ENCODE results near the gene COLEC11. TPM values are rescaled to one million over a fixed set of nuclear protein-coding genes. Genes with fewer than 3 reads are reported as not detected.

COLEC11 gene
- total and polyA plus RNA-seq, 10 of the 15 experiments (the other 5 are each of a cell fraction or from before 2014, with no cell fraction given): 0.08 to 0.74 (median 0.14) TPM; not detected in 4

DNA sequence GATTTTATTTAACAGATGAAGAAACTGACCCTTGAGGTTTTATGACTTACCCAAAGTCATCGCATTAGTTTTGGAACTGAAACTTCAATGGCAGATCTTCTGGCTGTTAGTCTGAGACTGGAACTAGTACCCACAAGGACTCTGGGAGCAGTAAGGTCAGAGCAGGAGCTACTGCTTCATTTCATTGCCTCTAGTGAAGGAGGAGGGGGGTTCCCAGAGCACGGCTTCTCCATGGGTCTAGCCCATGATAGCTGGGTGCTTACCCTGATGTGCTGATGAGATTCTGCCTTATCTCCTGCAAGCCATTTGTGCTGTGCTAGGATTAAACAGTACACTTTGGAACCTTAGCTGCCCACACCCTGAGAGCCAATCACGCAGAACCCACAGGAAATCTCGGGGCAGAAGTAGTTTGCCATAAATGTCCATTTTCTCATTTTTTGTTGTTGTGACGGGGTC, 31.4 kb upstream of the COLEC11 start:
- peaks cover 0 to 3% of the 10 kb centered on the region in 2 experiments; a peak in 1 of 4 replicates for H3K36me3 ChIP-seq (ENCODE audit: control insufficient read depth in 2 of 2, insufficient read depth in 2 of 2, low read length in 1 of 2)
- no TSS peak for BruUV-seq (replicated peaks)
- H3K27ac ChIP-seq (ENCODE audit: control insufficient read depth, insufficient read depth): peak overlapping the region; percentile 82
- peaks cover 25% of the 10 kb centered on the region for H3K4me1 ChIP-seq (ENCODE audit: control insufficient read depth, insufficient read depth, low read length)
- peak overlapping the region; percentile 41; the same call in 1 of the 2 replicates for H3K4me3 ChIP-seq
- DNase-seq (ENCODE audit: low read depth, low spot score) (peak; percentile 62), ATAC-seq (peak; percentile 76), FAIRE-seq (peak; percentile 80)
- H3K4me2 ChIP-seq (ENCODE audit: control insufficient read depth, insufficient read depth): peak overlapping the region; percentile 32
- intact Hi-C loops (cut with micrococcal nuclease; ENCODE audit: unreplicated experiment): loop anchor here (1.0 kb wide), 1 partner anchor 12 kb away; the partner anchor contains the start of gene RPS7
- WGBS (ENCODE audit: insufficient coverage, insufficient replicate concordance, low lambda C conversion rate, missing lambda C conversion rate): 1% methylated on average over 5 of the region's 5 CpGs
- no peaks in the 10 kb centered on the region; the same call in 2 of the 3 replicates for H3K9me3 ChIP-seq (replicated peaks; ENCODE audit: control insufficient read depth, insufficient read depth, low read length)
- no peaks in the 10 kb centered on the region for H4K20me1 ChIP-seq (ENCODE audit: control insufficient read depth, insufficient read depth)
- ChIA-PET POLR2A (interaction anchor here (0.7 to 2.5 kb wide), 4 partner anchors 10 to 15 kb away, joined by 3 to 11 read pairs (median 4); no protein-coding TSS in a partner anchor), CTCF (interaction anchor here (1.0 to 2.0 kb wide), 2 partner anchors 10 to 101 kb away, joined by 3 to 14 read pairs; no protein-coding TSS in a partner anchor), RAD21 (ENCODE audit: unreplicated experiment) (interaction anchor here (0.7 to 2.3 kb wide), 5 partner anchors 9 to 88 kb away, joined by 3 to 14 read pairs (median 6); no protein-coding TSS in a partner anchor), SMC1A (ENCODE audit: uncharacterized antibody, unreplicated experiment) (interaction anchor here (0.7 to 1.4 kb wide), 6 partner anchors 10 to 88 kb away, joined by 3 to 5 read pairs (median 4); partner anchors contain the start of gene ADI1)
- peak overlapping the region; percentile 36 for H3K9ac ChIP-seq (ENCODE audit: control insufficient read depth, insufficient read depth, low read length)
- in situ Hi-C loops (cut with MboI): no loop called here
- peak overlapping the region; percentile 58 for H2AFZ ChIP-seq (ENCODE audit: control insufficient read depth, low read depth, low read length)
- H3K79me2 ChIP-seq (ENCODE audit: control insufficient read depth, insufficient read depth, low read length): peaks cover 4% of the 10 kb centered on the region
- H3K27me3 ChIP-seq (replicated peaks in 1 of 2; ENCODE audit: control insufficient read depth in 2 of 2, insufficient read depth in 2 of 2, low read length in 1 of 2): no peaks in the 10 kb centered on the region
- TF ChIP-seq, protein P1, sequence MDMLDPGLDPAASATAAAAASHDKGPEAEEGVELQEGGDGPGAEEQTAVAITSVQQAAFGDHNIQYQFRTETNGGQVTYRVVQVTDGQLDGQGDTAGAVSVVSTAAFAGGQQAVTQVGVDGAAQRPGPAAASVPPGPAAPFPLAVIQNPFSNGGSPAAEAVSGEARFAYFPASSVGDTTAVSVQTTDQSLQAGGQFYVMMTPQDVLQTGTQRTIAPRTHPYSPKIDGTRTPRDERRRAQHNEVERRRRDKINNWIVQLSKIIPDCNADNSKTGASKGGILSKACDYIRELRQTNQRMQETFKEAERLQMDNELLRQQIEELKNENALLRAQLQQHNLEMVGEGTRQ (IDR thresholded peaks at IDR 0.05; ENCODE audit: borderline replicate concordance, low read depth, low read length): no peak
- peak; percentile 2; the same call in 1 of the 2 replicates for TF ChIP-seq YY1 (IDR thresholded peaks at IDR 0.05; ENCODE audit: low read depth, low read length)
- peak in 1 of 2 experiments; percentile 69; a peak in 1 of 4 replicates for TF ChIP-seq SRF (IDR thresholded peaks at IDR 0.05; ENCODE audit: low read depth in 2 of 2, low read length in 2 of 2)
- TF ChIP-seq, protein P2, sequence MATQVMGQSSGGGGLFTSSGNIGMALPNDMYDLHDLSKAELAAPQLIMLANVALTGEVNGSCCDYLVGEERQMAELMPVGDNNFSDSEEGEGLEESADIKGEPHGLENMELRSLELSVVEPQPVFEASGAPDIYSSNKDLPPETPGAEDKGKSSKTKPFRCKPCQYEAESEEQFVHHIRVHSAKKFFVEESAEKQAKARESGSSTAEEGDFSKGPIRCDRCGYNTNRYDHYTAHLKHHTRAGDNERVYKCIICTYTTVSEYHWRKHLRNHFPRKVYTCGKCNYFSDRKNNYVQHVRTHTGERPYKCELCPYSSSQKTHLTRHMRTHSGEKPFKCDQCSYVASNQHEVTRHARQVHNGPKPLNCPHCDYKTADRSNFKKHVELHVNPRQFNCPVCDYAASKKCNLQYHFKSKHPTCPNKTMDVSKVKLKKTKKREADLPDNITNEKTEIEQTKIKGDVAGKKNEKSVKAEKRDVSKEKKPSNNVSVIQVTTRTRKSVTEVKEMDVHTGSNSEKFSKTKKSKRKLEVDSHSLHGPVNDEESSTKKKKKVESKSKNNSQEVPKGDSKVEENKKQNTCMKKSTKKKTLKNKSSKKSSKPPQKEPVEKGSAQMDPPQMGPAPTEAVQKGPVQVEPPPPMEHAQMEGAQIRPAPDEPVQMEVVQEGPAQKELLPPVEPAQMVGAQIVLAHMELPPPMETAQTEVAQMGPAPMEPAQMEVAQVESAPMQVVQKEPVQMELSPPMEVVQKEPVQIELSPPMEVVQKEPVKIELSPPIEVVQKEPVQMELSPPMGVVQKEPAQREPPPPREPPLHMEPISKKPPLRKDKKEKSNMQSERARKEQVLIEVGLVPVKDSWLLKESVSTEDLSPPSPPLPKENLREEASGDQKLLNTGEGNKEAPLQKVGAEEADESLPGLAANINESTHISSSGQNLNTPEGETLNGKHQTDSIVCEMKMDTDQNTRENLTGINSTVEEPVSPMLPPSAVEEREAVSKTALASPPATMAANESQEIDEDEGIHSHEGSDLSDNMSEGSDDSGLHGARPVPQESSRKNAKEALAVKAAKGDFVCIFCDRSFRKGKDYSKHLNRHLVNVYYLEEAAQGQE (IDR thresholded peaks at IDR 0.05; ENCODE audit: low read depth, low read length): no peak
- 0 out of 2 replicates have a peak, but pooled peaks have one; percentile 54 for TF ChIP-seq POLR2AphosphoS5 (IDR thresholded peaks at IDR 0.05; ENCODE audit: low read length)
- TF ChIP-seq, protein P3, sequence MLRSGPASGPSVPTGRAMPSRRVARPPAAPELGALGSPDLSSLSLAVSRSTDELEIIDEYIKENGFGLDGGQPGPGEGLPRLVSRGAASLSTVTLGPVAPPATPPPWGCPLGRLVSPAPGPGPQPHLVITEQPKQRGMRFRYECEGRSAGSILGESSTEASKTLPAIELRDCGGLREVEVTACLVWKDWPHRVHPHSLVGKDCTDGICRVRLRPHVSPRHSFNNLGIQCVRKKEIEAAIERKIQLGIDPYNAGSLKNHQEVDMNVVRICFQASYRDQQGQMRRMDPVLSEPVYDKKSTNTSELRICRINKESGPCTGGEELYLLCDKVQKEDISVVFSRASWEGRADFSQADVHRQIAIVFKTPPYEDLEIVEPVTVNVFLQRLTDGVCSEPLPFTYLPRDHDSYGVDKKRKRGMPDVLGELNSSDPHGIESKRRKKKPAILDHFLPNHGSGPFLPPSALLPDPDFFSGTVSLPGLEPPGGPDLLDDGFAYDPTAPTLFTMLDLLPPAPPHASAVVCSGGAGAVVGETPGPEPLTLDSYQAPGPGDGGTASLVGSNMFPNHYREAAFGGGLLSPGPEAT (IDR thresholded peaks at IDR 0.05; ENCODE audit: low read depth): peak; percentile 36; the same call in 1 of the 2 replicates
- no peak for TF ChIP-seq CHD4 (IDR thresholded peaks at IDR 0.05)
- peak; percentile 38; the same call in 1 of the 2 replicates for TF ChIP-seq RUNX3 (IDR thresholded peaks at IDR 0.05; ENCODE audit: low read length)
- TF ChIP-seq MXI1 (IDR thresholded peaks at IDR 0.05; ENCODE audit: low read depth, low read length): no peak
- no peak for TF ChIP-seq NRF1 (conservative IDR thresholded peaks at IDR 0.05; ENCODE audit: low read depth, low read length)
- no peak for TF ChIP-seq STAT1 (conservative IDR thresholded peaks at IDR 0.05)
- peak; percentile 66; the same call in 1 of the 2 replicates for TF ChIP-seq PAX5 (IDR thresholded peaks at IDR 0.05; ENCODE audit: borderline replicate concordance, low read depth, low read length)
- peak; percentile 53 for TF ChIP-seq IKZF1 (conservative IDR thresholded peaks at IDR 0.05)
- no peak for TF ChIP-seq TCF7 (IDR thresholded peaks at IDR 0.05; ENCODE audit: borderline replicate concordance)
- no peak for TF ChIP-seq NR2C2 (IDR thresholded peaks at IDR 0.05; ENCODE audit: borderline replicate concordance, control insufficient read depth, insufficient read length, low read depth)
- TF ChIP-seq BACH1 (IDR thresholded peaks at IDR 0.05; ENCODE audit: borderline replicate concordance): no peak
- no peak for TF ChIP-seq KDM1A (IDR thresholded peaks at IDR 0.05; ENCODE audit: borderline replicate concordance)

Data from GM12878 (cell line).